ENCODE data around the gene PPP6R1. TPM values are rescaled to one million over a fixed set of nuclear protein-coding genes. Genes with fewer than 3 reads are reported as not detected.

The PPP6R1 gene
- polyA plus RNA-seq, 1 of the 3 experiments (the other 2 are of a cell fraction) = 47.8 TPM

GRCh38 chr19:55251341-55252081 is 7.3 kb downstream of the PPP6R1 start (continued):
- TF ChIP-seq USF1 (IDR thresholded peaks at IDR 0.05; ENCODE audit: borderline replicate concordance, low read depth) = no peak
- no peak for TF ChIP-seq RXRA (IDR thresholded peaks at IDR 0.05; ENCODE audit: borderline replicate concordance, low read depth)
- TF ChIP-seq MAX (IDR thresholded peaks at IDR 0.05; ENCODE audit: low read depth) = no peak
- TF ChIP-seq CHD2 (IDR thresholded peaks at IDR 0.05; ENCODE audit: low read length, partially characterized antibody) = no peak

- H3K27ac ChIP-seq (ENCODE audit: low read depth in 2 of 2, low read length in 1 of 2) = no peak overlapping the region
- 96% methylated on average over 16 of the region's 18 CpGs for WGBS (ENCODE audit: low lambda C conversion rate)
- peaks cover 84% of the 10 kb centered on the region for H3K79me2 ChIP-seq (ENCODE audit: insufficient read depth)
- no peak for DNase-seq
- H3K4me3 ChIP-seq (ENCODE audit: low read depth in 2 of 2, low read length in 1 of 2) = no peak overlapping the region
- H3K27me3 ChIP-seq (ENCODE audit: insufficient read depth) = no peaks in the 10 kb centered on the region
- peaks cover 4 to 7% of the 10 kb centered on the region in 2 experiments for H3K36me3 ChIP-seq (replicated peaks in 1 of 2; ENCODE audit: control insufficient read depth in 1 of 2, insufficient read depth in 2 of 2, low read length in 1 of 2)
- H3K9me2 ChIP-seq = no peaks in the 10 kb centered on the region
- H3K4me1 ChIP-seq (ENCODE audit: control insufficient read depth in 1 of 2, insufficient read depth in 2 of 2, low read depth in 1 of 2, low read length in 1 of 2) = peaks cover 0 to 25% of the 10 kb centered on the region in 2 experiments; a peak in 1 of 4 replicates
- peaks cover 91% of the 10 kb centered on the region for H4K20me1 ChIP-seq (ENCODE audit: insufficient read depth)
- ChIA-PET CTCF (interaction anchor here (0.7 kb wide), 1 partner anchor 133 kb away, joined by 3 read pairs; the partner anchor contains the start of gene TMEM238), POLR2A (no interaction called here)
- no peak overlapping the region for H3K4me2 ChIP-seq
- H3K9me3 ChIP-seq = no peaks in the 10 kb centered on the region
- H3K9ac ChIP-seq = no peak overlapping the region
- no peaks in the 10 kb centered on the region for H3F3A ChIP-seq (replicated peaks; ENCODE audit: insufficient read depth)
- no peak overlapping the region for H2AFZ ChIP-seq (ENCODE audit: low read depth)
- TF ChIP-seq TCF12 (IDR thresholded peaks at IDR 0.05) (no peak), RCOR1 (IDR thresholded peaks at IDR 0.05; ENCODE audit: low read length) (no peak), MEF2A (IDR thresholded peaks at IDR 0.05; ENCODE audit: borderline replicate concordance, low read depth) (no peak), JUND (IDR thresholded peaks at IDR 0.05) (no peak), ZBTB33 (IDR thresholded peaks at IDR 0.05; ENCODE audit: borderline replicate concordance, low read depth) (no peak), EP300 (IDR thresholded peaks at IDR 0.05; ENCODE audit: borderline replicate concordance in 1 of 2, low read depth in 1 of 2, low read length in 1 of 2) (no peak), RAD21 (IDR thresholded peaks at IDR 0.05; ENCODE audit: low read length) (no peak), REST (IDR thresholded peaks at IDR 0.05; ENCODE audit: low read depth, low read length) (no peak), TEAD4 (IDR thresholded peaks at IDR 0.05; ENCODE audit: borderline replicate concordance, insufficient read depth) (no peak), ELF1 (IDR thresholded peaks at IDR 0.05) (no peak), USF2 (IDR thresholded peaks at IDR 0.05; ENCODE audit: borderline replicate concordance, low read depth, low read length) (no peak), FOXJ3 (CRISPR knock-in tag; IDR thresholded peaks at IDR 0.05) (no peak), SIN3A (IDR thresholded peaks at IDR 0.05; ENCODE audit: borderline replicate concordance, low read depth, low read length) (no peak), TAF1 (IDR thresholded peaks at IDR 0.05; ENCODE audit: borderline replicate concordance, low read depth, low read length) (no peak), EZH2phosphoT487 (IDR thresholded peaks at IDR 0.05; ENCODE audit: borderline replicate concordance, low read depth) (no peak), IRF3 (IDR thresholded peaks at IDR 0.05; ENCODE audit: low read depth, low read length) (no peak), FOXM1 (IDR thresholded peaks at IDR 0.05; ENCODE audit: low read depth) (no peak)
Measured at GRCh38 chr19:55250262-55251036, 8.4 kb downstream of the PPP6R1 start.

Measured in SK-N-SH (cell line).